Nephron progenitor cell (in vitro differentiated cells): Measurements from ENCODE around the gene CSRNP2.

Experiments
- DNase-seq: peaks from one replicate; pipeline ENCODE4 v3.0.0; 2021
- H3K27ac Mint-ChIP-seq: 2 replicates; pipeline ENCODE4 v1.8.0; 2021; ENCODE audit warnings: mild to moderate bottlenecking, moderate library complexity, mixed read lengths
- H3K27me3 Mint-ChIP-seq: 2 replicates; pipeline ENCODE4 v1.8.0; 2021; ENCODE audit warnings: mild to moderate bottlenecking, low read depth, mixed read lengths; ENCODE audit not compliant: poor library complexity
- H3K36me3 Mint-ChIP-seq: 2 replicates; pipeline ENCODE4 v1.8.0; 2021; ENCODE audit warnings: low read depth, mixed read lengths
- H3K4me1 Mint-ChIP-seq: 2 replicates; pipeline ENCODE4 v1.8.0; 2021; ENCODE audit warnings: mixed read lengths
- H3K4me3 Mint-ChIP-seq: 2 replicates; pipeline ENCODE4 v1.8.0; 2021; ENCODE audit warnings: mild to moderate bottlenecking, moderate library complexity, mixed read lengths
- H3K9me3 Mint-ChIP-seq: 2 replicates; pipeline ENCODE4 v1.8.0; 2021; ENCODE audit warnings: mild to moderate bottlenecking, moderate library complexity, mixed read lengths
- CTCF ChIP-seq: fragments of 200-600 bp; sonication (generic); IDR thresholded peaks from 2 replicates; pipeline ENCODE4 v1.5.0; 2021; ENCODE audit warnings: antibody characterized with exemption

Gene CSRNP2

GRCh38 chr12:51062631-51063397, 20.6 kb downstream of the CSRNP2 start:
- Mint-ChIP-seq H3K36me3 (peaks cover 61% of the 10 kb centered on the region), H3K9me3 (no peaks in the 10 kb centered on the region), H3K4me1 (no peaks in the 10 kb centered on the region), H3K27ac (peak overlapping the region; percentile 92), H3K27me3 (peaks cover 5% of the 10 kb centered on the region), H3K4me3 (no peak overlapping the region)
- TF ChIP-seq CTCF: no peak
- DNase-seq: no peak

GRCh38 chr12:51059086-51059485, 24.3 kb downstream of the CSRNP2 start:
- H3K27me3 Mint-ChIP-seq: peaks cover 2% of the 10 kb centered on the region
- no peaks in the 10 kb centered on the region for H3K4me1 Mint-ChIP-seq
- no peak for DNase-seq
- H3K36me3 Mint-ChIP-seq: peaks cover 53% of the 10 kb centered on the region
- no peaks in the 10 kb centered on the region for H3K9me3 Mint-ChIP-seq
- peak overlapping the region; percentile 81 for H3K27ac Mint-ChIP-seq
- no peak for TF ChIP-seq CTCF
- no peak overlapping the region for H3K4me3 Mint-ChIP-seq

- Mint-ChIP-seq H3K36me3 (peaks cover 49% of the 10 kb centered on the region), H3K27ac (no peak overlapping the region)
Measured at GRCh38 chr12:51056242-51056641, 27.2 kb downstream of the CSRNP2 start.

GRCh38 chr12:51055060-51055459, 28.3 kb downstream of the CSRNP2 start:
- no peaks in the 10 kb centered on the region for H3K9me3 Mint-ChIP-seq
- H3K4me3 Mint-ChIP-seq: no peak overlapping the region
- peaks cover 44% of the 10 kb centered on the region for H3K36me3 Mint-ChIP-seq
- no peak for DNase-seq
- peaks cover 5% of the 10 kb centered on the region for H3K27me3 Mint-ChIP-seq
- no peak overlapping the region for H3K27ac Mint-ChIP-seq
- peaks cover 12% of the 10 kb centered on the region for H3K4me1 Mint-ChIP-seq
- TF ChIP-seq CTCF: no peak

More at GRCh38 chr12:51056242-51056641, 27.2 kb downstream of the CSRNP2 start:
- DNase-seq: no peak
- TF ChIP-seq CTCF: no peak
- H3K27me3 Mint-ChIP-seq: peaks cover 5% of the 10 kb centered on the region
- no peaks in the 10 kb centered on the region for H3K9me3 Mint-ChIP-seq
- H3K4me3 Mint-ChIP-seq: no peak overlapping the region
- H3K4me1 Mint-ChIP-seq: peaks cover 9% of the 10 kb centered on the region

- peaks cover 28% of the 10 kb centered on the region for H3K4me1 Mint-ChIP-seq
- no peak for DNase-seq
Measured at GRCh38 chr12:51051787-51052186, 31.6 kb downstream of the CSRNP2 start.

More at GRCh38 chr12:51051787-51052186, 31.6 kb downstream of the CSRNP2 start:
- Mint-ChIP-seq H3K27ac (peak overlapping the region; percentile 87), H3K9me3 (no peaks in the 10 kb centered on the region), H3K27me3 (peaks cover 3% of the 10 kb centered on the region), H3K4me3 (peak overlapping the region; percentile 31), H3K36me3 (peaks cover 23% of the 10 kb centered on the region)
- no peak for TF ChIP-seq CTCF
